GM12891 (cell line): ENCODE results near the gene CCDC102A.
A peak's percentile ranks its signal among the peaks of the same experiment; 100 is the strongest.

Source experiments
- POLR2A ChIP-seq: IDR thresholded peaks from 2 replicates; pipeline ENCODE4 v1.6.1; 2011; ENCODE audit warnings: low read depth, low read length, control low read depth
- POLR2AphosphoS5 ChIP-seq: IDR thresholded peaks from 2 replicates; pipeline ENCODE4 v1.6.1; 2011; ENCODE audit warnings: low read depth, low read length, control low read depth

GRCh38 chr16:57462209-57462977 lies 74.0 kb downstream of the CCDC102A start, which contains the start of gene POLR2C:
- TF ChIP-seq POLR2AphosphoS5 (peak; percentile 99), POLR2A (peak; percentile 99)
